Peyer's patch (tissue), 4 donors: ENCODE measurements around the gene C18orf63.
"Not testable (repeated sequence)": the region's sequence is repeated elsewhere in the genome, so short reads cannot be mapped to it uniquely, and the experiment has no call there.

Experiments
- POLR2A ChIP-seq, 2 donors: fragments of 450-650 bp; IDR thresholded peaks; one replicate each; pipeline ENCODE4 v1.5.1; 2017; ENCODE audit warnings: antibody characterized with exemption in 2 of 2, mild to moderate bottlenecking in 2 of 2, moderate library complexity in 2 of 2
- TF ChIP-seq, protein P1 (sequence below), 6 experiments: fragments of 450-650 bp in 4 of 6; fragments of 200-600 bp in 2 of 6; sonication (generic) in 1 of 6; IDR thresholded peaks; one replicate each; pipeline ENCODE4 v1.5.1; 2017 to 2019; ENCODE audit warnings: antibody characterized with exemption in 6 of 6, mild to moderate bottlenecking in 3 of 6, moderate library complexity in 1 of 6

DNA sequence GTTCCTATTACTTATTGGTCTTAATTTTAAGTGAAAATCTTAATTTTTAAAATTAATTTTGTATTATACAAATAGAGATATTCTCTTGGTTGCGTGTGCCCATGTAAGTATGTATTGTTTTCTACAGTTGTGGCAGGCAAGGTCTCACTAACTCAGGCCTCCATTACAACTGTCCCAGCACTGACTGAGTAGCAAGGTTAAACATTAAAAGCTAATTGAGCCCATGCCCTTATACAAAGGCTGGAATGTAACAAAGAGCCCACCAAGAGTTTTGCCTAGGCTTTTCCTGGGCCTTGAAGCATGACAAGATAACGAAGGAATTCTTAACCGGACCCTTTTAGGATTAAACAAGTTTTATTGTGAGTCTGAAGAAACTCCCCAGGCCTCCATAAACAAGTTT, 11.2 kb downstream of the C18orf63 start:
- TF ChIP-seq, protein P1, sequence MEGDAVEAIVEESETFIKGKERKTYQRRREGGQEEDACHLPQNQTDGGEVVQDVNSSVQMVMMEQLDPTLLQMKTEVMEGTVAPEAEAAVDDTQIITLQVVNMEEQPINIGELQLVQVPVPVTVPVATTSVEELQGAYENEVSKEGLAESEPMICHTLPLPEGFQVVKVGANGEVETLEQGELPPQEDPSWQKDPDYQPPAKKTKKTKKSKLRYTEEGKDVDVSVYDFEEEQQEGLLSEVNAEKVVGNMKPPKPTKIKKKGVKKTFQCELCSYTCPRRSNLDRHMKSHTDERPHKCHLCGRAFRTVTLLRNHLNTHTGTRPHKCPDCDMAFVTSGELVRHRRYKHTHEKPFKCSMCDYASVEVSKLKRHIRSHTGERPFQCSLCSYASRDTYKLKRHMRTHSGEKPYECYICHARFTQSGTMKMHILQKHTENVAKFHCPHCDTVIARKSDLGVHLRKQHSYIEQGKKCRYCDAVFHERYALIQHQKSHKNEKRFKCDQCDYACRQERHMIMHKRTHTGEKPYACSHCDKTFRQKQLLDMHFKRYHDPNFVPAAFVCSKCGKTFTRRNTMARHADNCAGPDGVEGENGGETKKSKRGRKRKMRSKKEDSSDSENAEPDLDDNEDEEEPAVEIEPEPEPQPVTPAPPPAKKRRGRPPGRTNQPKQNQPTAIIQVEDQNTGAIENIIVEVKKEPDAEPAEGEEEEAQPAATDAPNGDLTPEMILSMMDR (IDR thresholded peaks at IDR 0.05) = not testable (repeated sequence)
- not testable (repeated sequence) for TF ChIP-seq POLR2A (IDR thresholded peaks at IDR 0.05)
